Measurements from ENCODE around the gene SMIM23. TPM values are rescaled to one million over a fixed set of nuclear protein-coding genes. Genes with fewer than 3 reads are reported as not detected.

The SMIM23 gene
- total and polyA plus RNA-seq, 2 of the 13 experiments (the other 11 are each of a cell fraction or from before 2014, with no cell fraction given) = not detected

DNA sequence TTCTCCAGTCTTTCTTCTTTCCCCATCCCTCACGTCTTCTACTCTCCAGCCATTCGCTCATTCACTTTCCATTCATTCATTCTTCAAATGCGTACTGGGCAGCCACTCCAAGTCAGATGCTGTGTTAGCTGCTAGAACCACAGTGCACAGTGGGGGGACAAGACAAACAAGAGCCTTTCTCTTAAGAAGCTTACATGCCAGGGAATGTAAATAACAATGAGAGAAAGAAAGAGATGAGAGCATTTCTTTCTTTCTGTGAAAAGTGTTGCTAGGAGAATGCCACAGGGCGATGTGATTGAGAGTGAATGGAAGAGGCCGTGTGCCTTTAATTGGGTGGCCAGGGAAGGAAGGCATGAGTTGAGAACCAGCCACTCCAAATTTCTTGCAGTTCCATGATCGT, 46.3 kb upstream of the SMIM23 start:
- H3K79me2 ChIP-seq (ENCODE audit: insufficient read depth, low read length) = no peaks in the 10 kb centered on the region
- no peak overlapping the region for H3K4me2 ChIP-seq (ENCODE audit: low read depth, low read length)
- BruUV-seq (replicated peaks) = no TSS peak
- H3K9ac ChIP-seq (ENCODE audit: insufficient read depth, low read depth, low read length) = no peak overlapping the region
- no peak for TF ChIP-seq RBAK (CRISPR knock-in tag; IDR thresholded peaks at IDR 0.05)
- TF ChIP-seq CENPX (CRISPR knock-in tag; IDR thresholded peaks at IDR 0.05) = no peak
- no peak for TF ChIP-seq MED8 (CRISPR knock-in tag; IDR thresholded peaks at IDR 0.05; ENCODE audit: insufficient replicate concordance)
- no peak for TF ChIP-seq ZSCAN9 (CRISPR knock-in tag; IDR thresholded peaks at IDR 0.05; ENCODE audit: borderline replicate concordance)
- TF ChIP-seq, protein P1, sequence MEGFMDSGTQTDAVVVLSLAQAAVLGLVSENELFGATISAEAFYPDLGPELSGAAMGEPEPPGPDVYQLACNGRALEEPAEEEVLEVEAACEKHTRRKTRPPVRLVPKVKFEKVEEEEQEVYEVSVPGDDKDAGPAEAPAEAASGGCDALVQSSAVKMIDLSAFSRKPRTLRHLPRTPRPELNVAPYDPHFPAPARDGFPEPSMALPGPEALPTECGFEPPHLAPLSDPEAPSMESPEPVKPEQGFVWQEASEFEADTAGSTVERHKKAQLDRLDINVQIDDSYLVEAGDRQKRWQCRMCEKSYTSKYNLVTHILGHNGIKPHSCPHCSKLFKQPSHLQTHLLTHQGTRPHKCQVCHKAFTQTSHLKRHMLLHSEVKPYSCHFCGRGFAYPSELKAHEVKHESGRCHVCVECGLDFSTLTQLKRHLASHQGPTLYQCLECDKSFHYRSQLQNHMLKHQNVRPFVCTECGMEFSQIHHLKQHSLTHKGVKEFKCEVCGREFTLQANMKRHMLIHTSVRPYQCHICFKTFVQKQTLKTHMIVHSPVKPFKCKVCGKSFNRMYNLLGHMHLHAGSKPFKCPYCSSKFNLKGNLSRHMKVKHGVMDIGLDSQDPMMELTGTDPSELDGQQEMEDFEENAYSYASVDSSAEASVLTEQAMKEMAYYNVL (CRISPR knock-in tag; IDR thresholded peaks at IDR 0.05; ENCODE audit: borderline replicate concordance) = no peak
- no peak for TF ChIP-seq CHD4 (IDR thresholded peaks at IDR 0.05; ENCODE audit: borderline replicate concordance, low read length)
- TF ChIP-seq, protein P2, sequence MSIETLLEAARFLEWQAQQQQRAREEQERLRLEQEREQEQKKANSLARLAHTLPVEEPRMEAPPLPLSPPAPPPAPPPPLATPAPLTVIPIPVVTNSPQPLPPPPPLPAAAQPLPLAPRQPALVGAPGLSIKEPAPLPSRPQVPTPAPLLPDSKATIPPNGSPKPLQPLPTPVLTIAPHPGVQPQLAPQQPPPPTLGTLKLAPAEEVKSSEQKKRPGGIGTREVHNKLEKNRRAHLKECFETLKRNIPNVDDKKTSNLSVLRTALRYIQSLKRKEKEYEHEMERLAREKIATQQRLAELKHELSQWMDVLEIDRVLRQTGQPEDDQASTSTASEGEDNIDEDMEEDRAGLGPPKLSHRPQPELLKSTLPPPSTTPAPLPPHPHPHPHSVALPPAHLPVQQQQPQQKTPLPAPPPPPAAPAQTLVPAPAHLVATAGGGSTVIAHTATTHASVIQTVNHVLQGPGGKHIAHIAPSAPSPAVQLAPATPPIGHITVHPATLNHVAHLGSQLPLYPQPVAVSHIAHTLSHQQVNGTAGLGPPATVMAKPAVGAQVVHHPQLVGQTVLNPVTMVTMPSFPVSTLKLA (IDR thresholded peaks at IDR 0.05) = no peak
- TF ChIP-seq, protein P3, sequence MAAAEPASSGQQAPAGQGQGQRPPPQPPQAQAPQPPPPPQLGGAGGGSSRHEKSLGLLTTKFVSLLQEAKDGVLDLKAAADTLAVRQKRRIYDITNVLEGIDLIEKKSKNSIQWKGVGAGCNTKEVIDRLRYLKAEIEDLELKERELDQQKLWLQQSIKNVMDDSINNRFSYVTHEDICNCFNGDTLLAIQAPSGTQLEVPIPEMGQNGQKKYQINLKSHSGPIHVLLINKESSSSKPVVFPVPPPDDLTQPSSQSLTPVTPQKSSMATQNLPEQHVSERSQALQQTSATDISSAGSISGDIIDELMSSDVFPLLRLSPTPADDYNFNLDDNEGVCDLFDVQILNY (CRISPR knock-in tag; conservative IDR thresholded peaks at IDR 0.05) = no peak
- TF ChIP-seq SMAD3 (CRISPR knock-in tag; IDR thresholded peaks at IDR 0.05) = no peak
- TF ChIP-seq MTA1 (CRISPR knock-in tag; IDR thresholded peaks at IDR 0.05; ENCODE audit: borderline replicate concordance) = no peak
- TF ChIP-seq NR3C1 (CRISPR knock-in tag; IDR thresholded peaks at IDR 0.05) = no peak
- TF ChIP-seq ARID2 (CRISPR knock-in tag; IDR thresholded peaks at IDR 0.05; ENCODE audit: borderline replicate concordance) = no peak
- no peak for TF ChIP-seq IRX3 (CRISPR knock-in tag; IDR thresholded peaks at IDR 0.05; ENCODE audit: borderline replicate concordance, low read depth)
- no peak for TF ChIP-seq ZFY (CRISPR knock-in tag; IDR thresholded peaks at IDR 0.05)
- FAIRE-seq (no peak), DNase-seq (ENCODE audit: low spot score) (no peak), ATAC-seq (no peak)
- POLR2A ChIA-PET = no interaction called here
- H3K9me3 ChIP-seq (ENCODE audit: low read length) = no peaks in the 10 kb centered on the region
- CTCF ChIA-PET (ENCODE audit: low intra/inter-chr PET ratio, low total read pairs) = no interaction called here
- 11% methylated on average over 6 of the region's 6 CpGs for WGBS (ENCODE audit: low lambda C conversion rate)
- no peaks in the 10 kb centered on the region for H3K4me1 ChIP-seq (ENCODE audit: insufficient read depth, low read length)
- in situ Hi-C loops (cut with HindIII; ENCODE audit: extremely low pct_ligation_motif_present, low pct_unique_long_range_greater_than_20kb) (no loop called here), intact Hi-C loops (cut with micrococcal nuclease; ENCODE audit: unreplicated experiment) (no loop called here)
- no peaks in the 10 kb centered on the region for H4K20me1 ChIP-seq (ENCODE audit: insufficient read depth, low read length)
- no peak overlapping the region for H3K4me3 ChIP-seq (replicated peaks in 1 of 3; ENCODE audit: insufficient read depth in 1 of 3, low read depth in 2 of 3, low read length in 3 of 3)
- H3K27ac ChIP-seq (ENCODE audit: extremely low read length, insufficient read depth, low read length) = no peak overlapping the region
- no peak overlapping the region for H2AFZ ChIP-seq (ENCODE audit: low read length)
- H3K36me3 ChIP-seq (replicated peaks in 1 of 2; ENCODE audit: control insufficient read depth in 1 of 2, insufficient read depth in 2 of 2, low read length in 2 of 2) = no peaks in the 10 kb centered on the region
- H3K27me3 ChIP-seq (ENCODE audit: control insufficient read depth in 1 of 2, insufficient read depth in 2 of 2, low read length in 2 of 2) = peaks cover 0 to 22% of the 10 kb centered on the region in 2 experiments; a peak in 2 of 5 replicates
